Placental pericyte (primary cell): ENCODE results near the gene TCP11X2. TPM values are rescaled to one million over a fixed set of nuclear protein-coding genes. Genes with fewer than 3 reads are reported as not detected.

ENCODE experiments used
- total RNA-seq: library from RNA; depleted of rRNA; stranded (reverse); fragments of >200 nt; gene quantifications from 2 replicates; pipeline ENCODE4 v1.2.3, GENCODE V29; 2012

The TCP11X2 gene
- not detected in 2 replicates for total RNA-seq

GRCh38 chrX:102471762-102472220 is at the start of gene TCP11X2:
TCP11X2 (minus strand) TSS chrX:102471812.

GRCh38 chrX:102515975-102516941 is 44.6 kb upstream of the TCP11X2 start, which contains the start of gene TMSB15A:
TMSB15A (minus strand) TSS chrX:102516739.

GRCh38 chrX:102439908-102440307 is 31.7 kb downstream of the TCP11X2 start, which contains the start of gene NXF2B:
NXF2B (minus strand) TSS chrX:102440008; CDS start chrX:102380036, 59,972 bp downstream.

Other genes with a start within 250 kb of the TCP11X2 start
- gene NXF2, start 224.6 kb downstream of the TCP11X2 start, total RNA-seq = not detected in 2 replicates
- gene NXF2B, start 31.8 kb downstream of the TCP11X2 start, total RNA-seq = not detected in 2 replicates
- gene TMSB15A, start 44.9 kb upstream of the TCP11X2 start, total RNA-seq = 1.0 TPM in 1 of 2 replicates, not detected in the other
- gene ARMCX5, start 127.7 kb upstream of the TCP11X2 start, total RNA-seq = 12.6 and 14.9 TPM in 2 replicates
- 1.3 and 1.4 TPM in 2 replicates for gene GPRASP1, start 179.7 kb upstream of the TCP11X2 start, total RNA-seq
- 5.9 and 10.7 TPM in 2 replicates for gene GPRASP2, start 240.6 kb upstream of the TCP11X2 start, total RNA-seq
- 3.0 and 3.3 TPM in 2 replicates for gene GPRASP3, start 248.9 kb upstream of the TCP11X2 start, total RNA-seq